Liver (tissue), 9 donors: ENCODE data around the gene DICER1. TPM values are rescaled to one million over a fixed set of nuclear protein-coding genes. Genes with fewer than 3 reads are reported as not detected.

Source experiments
- DNase-seq: peaks from one replicate; pipeline ENCODE4 v3.0.0-alpha.2; 2017; ENCODE audit warnings: low spot score
- H3K27ac ChIP-seq, 2 donors: one replicate each; pipeline ENCODE4 v1.7.0; 2013; ENCODE audit warnings: inconsistent platforms in 2 of 2, low read length in 2 of 2, control low read depth in 1 of 2, low read depth in 1 of 2, mild to moderate bottlenecking in 1 of 2
- H3K27me3 ChIP-seq, 4 donors: one replicate each; pipeline versions ENCODE4 v1.6.1 to v1.7.0; 2013; ENCODE audit warnings: low read length in 3 of 4, inconsistent platforms in 1 of 4, mild to moderate bottlenecking in 1 of 4, moderate library complexity in 1 of 4; ENCODE audit not compliant: control insufficient read depth in 4 of 4, insufficient read depth in 4 of 4
- H3K36me3 ChIP-seq, 4 donors: one replicate each; pipeline versions ENCODE4 v1.6.1 to v1.7.0; 2013; ENCODE audit warnings: low read length in 3 of 4, mild to moderate bottlenecking in 3 of 4, low read depth in 1 of 4, moderate library complexity in 1 of 4; ENCODE audit not compliant: control insufficient read depth in 4 of 4, insufficient read depth in 3 of 4
- H3K4me1 ChIP-seq, 4 donors: one replicate each; pipeline versions ENCODE4 v1.6.1 to v1.7.0; 2013; ENCODE audit warnings: low read length in 3 of 4, mild to moderate bottlenecking in 3 of 4, moderate library complexity in 1 of 4; ENCODE audit not compliant: control insufficient read depth in 4 of 4, insufficient read depth in 4 of 4
- H3K4me3 ChIP-seq, 3 donors: one replicate each; pipeline versions ENCODE4 v1.6.1 to v1.7.0; 2013; ENCODE audit warnings: low read length in 3 of 3, control low read depth in 1 of 3, low read depth in 1 of 3, mild to moderate bottlenecking in 1 of 3
- H3K9ac ChIP-seq, 2 donors: one replicate each; pipeline ENCODE4 v1.7.0; 2013; ENCODE audit warnings: low read length in 2 of 2, mild to moderate bottlenecking in 2 of 2, moderate library complexity in 2 of 2, control low read depth in 1 of 2, low read depth in 1 of 2
- H3K9me3 ChIP-seq, 4 donors: one replicate each; pipeline versions ENCODE4 v1.6.1 to v1.7.0; 2013; ENCODE audit warnings: low read length in 3 of 4; ENCODE audit not compliant: control insufficient read depth in 4 of 4
- EGR1 ChIP-seq, 2 donors: IDR thresholded peaks; 2 replicates each; pipeline ENCODE4 v1.6.1; 2016 to 2018; ENCODE audit warnings: antibody characterized with exemption in 2 of 2, low read depth in 2 of 2
- FOXA1 ChIP-seq: IDR thresholded peaks from 2 replicates; pipeline ENCODE4 v1.6.1; 2016; ENCODE audit warnings: antibody characterized with exemption
- FOXA2 ChIP-seq: IDR thresholded peaks from 2 replicates; pipeline ENCODE4 v1.6.1; 2016; ENCODE audit warnings: antibody characterized with exemption
- GABPA ChIP-seq, 2 donors: IDR thresholded peaks in 1 of 2; conservative IDR thresholded peaks in 1 of 2; 2 replicates each; pipeline ENCODE4 v1.6.1; 2016; ENCODE audit warnings: antibody characterized with exemption in 2 of 2, mild to moderate bottlenecking in 1 of 2, moderate library complexity in 1 of 2
- HNF4A ChIP-seq, 2 donors: conservative IDR thresholded peaks; 2 replicates each; pipeline ENCODE4 v1.6.1; 2016; ENCODE audit warnings: antibody characterized with exemption in 2 of 2, mild to moderate bottlenecking in 2 of 2
- HNF4G ChIP-seq: IDR thresholded peaks from 2 replicates; pipeline ENCODE4 v1.6.1; 2016; ENCODE audit warnings: antibody characterized with exemption
- NR2F2 ChIP-seq: IDR thresholded peaks from 2 replicates; pipeline ENCODE4 v1.6.1; 2016; ENCODE audit warnings: antibody characterized with exemption
- RAD21 ChIP-seq, 2 donors: IDR thresholded peaks; 2 replicates each; pipeline ENCODE4 v1.6.1; 2016; ENCODE audit warnings: antibody characterized with exemption in 2 of 2, mild to moderate bottlenecking in 2 of 2
- RXRA ChIP-seq, 2 donors: IDR thresholded peaks; 2 replicates each; pipeline ENCODE4 v1.6.1; 2017 to 2018; ENCODE audit warnings: antibody characterized with exemption in 2 of 2, mild to moderate bottlenecking in 1 of 2
- SP1 ChIP-seq: IDR thresholded peaks from 2 replicates; pipeline ENCODE4 v1.6.1; 2018; ENCODE audit warnings: antibody characterized with exemption, mild to moderate bottlenecking
- TAF1 ChIP-seq: conservative IDR thresholded peaks from 2 replicates; pipeline ENCODE4 v1.6.1; 2016; ENCODE audit warnings: antibody characterized with exemption, mild to moderate bottlenecking
- YY1 ChIP-seq: IDR thresholded peaks from 2 replicates; pipeline ENCODE4 v1.6.1; 2016; ENCODE audit warnings: antibody characterized with exemption, mild to moderate bottlenecking
- WGBS: extraction: QIAGEN DNeasy Blood & Tissue Kit; methylation state at CpG from one replicate; pipeline ENCODE4 v1.1.7; 2013; 5-methylcytosine and 5-hydroxymethylcytosine counted together
- polyA plus RNA-seq, 2 donors: library from polyadenylated mRNA; stranded (reverse) in 1 of 2; unstranded in 1 of 2; fragments of 200-250 nt in 1 of 2; fragments of >200 nt in 1 of 2; fragmentation: Nextera tagmentation in 1 of 2; extraction: Ambion mirVana in 1 of 2; gene quantifications; one replicate each; pipeline versions ENCODE4 v1.2.1 to v1.2.3, GENCODE V29; 2013 to 2015
- total RNA-seq, 2 donors: library from RNA; depleted of rRNA; stranded (reverse); fragments of >200 nt; gene quantifications; one replicate each; pipeline ENCODE4 v1.2.3, GENCODE V29; 2014
- TF ChIP-seq, protein P1 (sequence below): IDR thresholded peaks from 2 replicates; pipeline ENCODE4 v1.6.1; 2016; ENCODE audit warnings: antibody characterized with exemption
- TF ChIP-seq, protein P2 (sequence below): IDR thresholded peaks from 2 replicates; pipeline ENCODE4 v1.6.1; 2016; ENCODE audit warnings: antibody characterized with exemption
- TF ChIP-seq, protein P3 (sequence below): IDR thresholded peaks from 2 replicates; pipeline ENCODE4 v1.6.1; 2016; ENCODE audit warnings: antibody characterized with exemption
- TF ChIP-seq, protein P4 (sequence below): fragments of 150-350 bp; IDR thresholded peaks from 2 replicates; pipeline ENCODE4 v1.5.1; 2017; ENCODE audit warnings: improper control_type of control experiment, low read depth, low read length; ENCODE audit not compliant: missing input control
- TF ChIP-seq, protein P5 (sequence below): IDR thresholded peaks from 2 replicates; pipeline ENCODE4 v1.6.1; 2016; ENCODE audit warnings: antibody characterized with exemption, mild to moderate bottlenecking
- donor health status: healthy.
- donor health status: healthy.
- donor health status: healthy.
- donor health status: healthy.
- donor health status: healthy.

The DICER1 gene
- total and polyA plus RNA-seq, 4 donors: 7.5 to 43.6 (median 20.3) TPM

DNA sequence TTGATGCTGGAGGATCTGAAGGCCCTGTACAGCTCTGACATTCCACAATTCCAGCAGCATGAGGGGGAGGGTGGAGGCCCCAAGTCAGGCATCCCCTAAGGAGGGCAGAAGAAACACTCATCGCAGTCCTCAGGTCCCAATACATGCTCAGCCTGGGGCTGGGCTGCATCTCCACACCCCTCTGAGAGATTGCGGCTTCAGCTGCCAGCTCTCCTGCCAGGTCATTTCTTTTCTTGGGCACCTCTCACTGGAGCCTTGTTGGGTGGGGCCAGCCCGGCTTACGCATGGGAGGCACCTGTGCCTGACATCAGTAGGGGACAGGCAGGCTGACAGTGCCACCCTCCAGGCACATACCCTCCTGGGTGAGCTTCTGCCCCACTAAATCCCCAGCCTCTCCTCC is 89.8 kb downstream of the DICER1 start:
- no peak for DNase-seq
- H3K9ac ChIP-seq: no peak overlapping the region
- no peaks in the 10 kb centered on the region for H3K9me3 ChIP-seq
- no peak for TF ChIP-seq HNF4G
- TF ChIP-seq TAF1: no peak
- TF ChIP-seq, protein P1, sequence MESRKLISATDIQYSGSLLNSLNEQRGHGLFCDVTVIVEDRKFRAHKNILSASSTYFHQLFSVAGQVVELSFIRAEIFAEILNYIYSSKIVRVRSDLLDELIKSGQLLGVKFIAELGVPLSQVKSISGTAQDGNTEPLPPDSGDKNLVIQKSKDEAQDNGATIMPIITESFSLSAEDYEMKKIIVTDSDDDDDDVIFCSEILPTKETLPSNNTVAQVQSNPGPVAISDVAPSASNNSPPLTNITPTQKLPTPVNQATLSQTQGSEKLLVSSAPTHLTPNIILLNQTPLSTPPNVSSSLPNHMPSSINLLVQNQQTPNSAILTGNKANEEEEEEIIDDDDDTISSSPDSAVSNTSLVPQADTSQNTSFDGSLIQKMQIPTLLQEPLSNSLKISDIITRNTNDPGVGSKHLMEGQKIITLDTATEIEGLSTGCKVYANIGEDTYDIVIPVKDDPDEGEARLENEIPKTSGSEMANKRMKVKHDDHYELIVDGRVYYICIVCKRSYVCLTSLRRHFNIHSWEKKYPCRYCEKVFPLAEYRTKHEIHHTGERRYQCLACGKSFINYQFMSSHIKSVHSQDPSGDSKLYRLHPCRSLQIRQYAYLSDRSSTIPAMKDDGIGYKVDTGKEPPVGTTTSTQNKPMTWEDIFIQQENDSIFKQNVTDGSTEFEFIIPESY: no peak
- TF ChIP-seq FOXA1: no peak
- no peak for TF ChIP-seq HNF4A (conservative IDR thresholded peaks at IDR 0.05)
- TF ChIP-seq, protein P2, sequence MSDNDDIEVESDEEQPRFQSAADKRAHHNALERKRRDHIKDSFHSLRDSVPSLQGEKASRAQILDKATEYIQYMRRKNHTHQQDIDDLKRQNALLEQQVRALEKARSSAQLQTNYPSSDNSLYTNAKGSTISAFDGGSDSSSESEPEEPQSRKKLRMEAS: no peak
- TF ChIP-seq, protein P3, sequence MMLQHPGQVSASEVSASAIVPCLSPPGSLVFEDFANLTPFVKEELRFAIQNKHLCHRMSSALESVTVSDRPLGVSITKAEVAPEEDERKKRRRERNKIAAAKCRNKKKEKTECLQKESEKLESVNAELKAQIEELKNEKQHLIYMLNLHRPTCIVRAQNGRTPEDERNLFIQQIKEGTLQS: no peak
- TF ChIP-seq, protein P4, sequence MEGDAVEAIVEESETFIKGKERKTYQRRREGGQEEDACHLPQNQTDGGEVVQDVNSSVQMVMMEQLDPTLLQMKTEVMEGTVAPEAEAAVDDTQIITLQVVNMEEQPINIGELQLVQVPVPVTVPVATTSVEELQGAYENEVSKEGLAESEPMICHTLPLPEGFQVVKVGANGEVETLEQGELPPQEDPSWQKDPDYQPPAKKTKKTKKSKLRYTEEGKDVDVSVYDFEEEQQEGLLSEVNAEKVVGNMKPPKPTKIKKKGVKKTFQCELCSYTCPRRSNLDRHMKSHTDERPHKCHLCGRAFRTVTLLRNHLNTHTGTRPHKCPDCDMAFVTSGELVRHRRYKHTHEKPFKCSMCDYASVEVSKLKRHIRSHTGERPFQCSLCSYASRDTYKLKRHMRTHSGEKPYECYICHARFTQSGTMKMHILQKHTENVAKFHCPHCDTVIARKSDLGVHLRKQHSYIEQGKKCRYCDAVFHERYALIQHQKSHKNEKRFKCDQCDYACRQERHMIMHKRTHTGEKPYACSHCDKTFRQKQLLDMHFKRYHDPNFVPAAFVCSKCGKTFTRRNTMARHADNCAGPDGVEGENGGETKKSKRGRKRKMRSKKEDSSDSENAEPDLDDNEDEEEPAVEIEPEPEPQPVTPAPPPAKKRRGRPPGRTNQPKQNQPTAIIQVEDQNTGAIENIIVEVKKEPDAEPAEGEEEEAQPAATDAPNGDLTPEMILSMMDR: no peak
- TF ChIP-seq, protein P5, sequence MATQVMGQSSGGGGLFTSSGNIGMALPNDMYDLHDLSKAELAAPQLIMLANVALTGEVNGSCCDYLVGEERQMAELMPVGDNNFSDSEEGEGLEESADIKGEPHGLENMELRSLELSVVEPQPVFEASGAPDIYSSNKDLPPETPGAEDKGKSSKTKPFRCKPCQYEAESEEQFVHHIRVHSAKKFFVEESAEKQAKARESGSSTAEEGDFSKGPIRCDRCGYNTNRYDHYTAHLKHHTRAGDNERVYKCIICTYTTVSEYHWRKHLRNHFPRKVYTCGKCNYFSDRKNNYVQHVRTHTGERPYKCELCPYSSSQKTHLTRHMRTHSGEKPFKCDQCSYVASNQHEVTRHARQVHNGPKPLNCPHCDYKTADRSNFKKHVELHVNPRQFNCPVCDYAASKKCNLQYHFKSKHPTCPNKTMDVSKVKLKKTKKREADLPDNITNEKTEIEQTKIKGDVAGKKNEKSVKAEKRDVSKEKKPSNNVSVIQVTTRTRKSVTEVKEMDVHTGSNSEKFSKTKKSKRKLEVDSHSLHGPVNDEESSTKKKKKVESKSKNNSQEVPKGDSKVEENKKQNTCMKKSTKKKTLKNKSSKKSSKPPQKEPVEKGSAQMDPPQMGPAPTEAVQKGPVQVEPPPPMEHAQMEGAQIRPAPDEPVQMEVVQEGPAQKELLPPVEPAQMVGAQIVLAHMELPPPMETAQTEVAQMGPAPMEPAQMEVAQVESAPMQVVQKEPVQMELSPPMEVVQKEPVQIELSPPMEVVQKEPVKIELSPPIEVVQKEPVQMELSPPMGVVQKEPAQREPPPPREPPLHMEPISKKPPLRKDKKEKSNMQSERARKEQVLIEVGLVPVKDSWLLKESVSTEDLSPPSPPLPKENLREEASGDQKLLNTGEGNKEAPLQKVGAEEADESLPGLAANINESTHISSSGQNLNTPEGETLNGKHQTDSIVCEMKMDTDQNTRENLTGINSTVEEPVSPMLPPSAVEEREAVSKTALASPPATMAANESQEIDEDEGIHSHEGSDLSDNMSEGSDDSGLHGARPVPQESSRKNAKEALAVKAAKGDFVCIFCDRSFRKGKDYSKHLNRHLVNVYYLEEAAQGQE: no peak
- TF ChIP-seq EGR1 (IDR thresholded peaks at IDR 0.05; ENCODE audit: low read depth in 2 of 2): no peak
- no peak for TF ChIP-seq YY1
- no peak for TF ChIP-seq NR2F2
- no peak for TF ChIP-seq SP1
- TF ChIP-seq GABPA (IDR thresholded peaks at IDR 0.05 in 1 of 2, conservative IDR thresholded peaks at IDR 0.05 in 1 of 2): no peak
- no peak for TF ChIP-seq RXRA (IDR thresholded peaks at IDR 0.05)
- TF ChIP-seq FOXA2: no peak
- no peak overlapping the region for H3K27ac ChIP-seq
- H3K4me3 ChIP-seq: no peak overlapping the region
- WGBS: 90% methylated on average over 4 of the region's 4 CpGs
- H3K27me3 ChIP-seq: no peaks in the 10 kb centered on the region
- no peaks in the 10 kb centered on the region for H3K4me1 ChIP-seq
- H3K36me3 ChIP-seq: no peaks in the 10 kb centered on the region

DNA sequence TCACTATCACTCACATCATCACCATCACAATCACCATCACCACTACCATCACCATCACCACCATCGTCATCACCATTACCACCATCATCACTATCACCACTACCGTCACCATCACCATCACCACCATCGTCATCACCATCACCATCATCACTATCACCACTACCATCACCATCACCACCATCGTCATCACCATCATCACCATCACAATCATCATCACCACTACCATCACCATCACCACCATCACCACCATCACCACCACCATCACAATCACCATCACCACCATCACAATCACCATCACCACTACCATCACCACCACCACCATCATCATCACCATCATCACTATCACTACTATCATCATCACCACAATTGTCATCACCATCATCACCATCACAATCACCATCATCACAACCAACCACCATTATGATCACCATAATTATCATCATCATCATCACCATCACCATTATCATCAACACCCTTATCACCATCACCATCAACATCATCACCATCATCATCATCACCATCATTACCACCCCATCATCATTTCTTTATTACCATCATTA is 90.8 kb downstream of the DICER1 start:
- DNase-seq: no peak
- no peak overlapping the region for H3K9ac ChIP-seq
- no peak for TF ChIP-seq HNF4G
- TF ChIP-seq, protein P5: no peak
- TF ChIP-seq FOXA1: no peak
- TF ChIP-seq, protein P4: no peak
- no peak for TF ChIP-seq RAD21 (IDR thresholded peaks at IDR 0.05)
- no peak for TF ChIP-seq TAF1
- TF ChIP-seq, protein P2: no peak
- no peak for TF ChIP-seq HNF4A (conservative IDR thresholded peaks at IDR 0.05)
- TF ChIP-seq NR2F2: no peak
- TF ChIP-seq SP1: no peak
- TF ChIP-seq RXRA (IDR thresholded peaks at IDR 0.05): no peak
- TF ChIP-seq FOXA2: no peak

More for the DNA sequence above, 90.8 kb downstream of the DICER1 start:
- Histone ChIP-seq H3K36me3 (no peaks in the 10 kb centered on the region), H3K27ac (no peak overlapping the region), H3K4me1 (no peaks in the 10 kb centered on the region), H3K4me3 (no peak overlapping the region), H3K27me3 (no peaks in the 10 kb centered on the region), H3K9me3 (no peaks in the 10 kb centered on the region)
- 94% methylated on average over 4 of the region's 4 CpGs for WGBS
